ENCODE data around the gene STARD13. TPM values are rescaled to one million over a fixed set of nuclear protein-coding genes. Genes with fewer than 3 reads are reported as not detected.

The STARD13 gene
- total RNA-seq, 3 donors from 2014 or later = 34.5 to 92.4 (median 35.2) TPM

GRCh38 chr13:33284916-33285315 lies 639 bp downstream of the STARD13 start:
- H3K9me3 ChIP-seq = no peaks in the 10 kb centered on the region
- DNase-seq = no peak
- peaks cover 15% of the 10 kb centered on the region for H3K4me1 ChIP-seq (ENCODE audit: low read depth)
- peak; percentile 25 for ATAC-seq
- TF ChIP-seq, protein P1, sequence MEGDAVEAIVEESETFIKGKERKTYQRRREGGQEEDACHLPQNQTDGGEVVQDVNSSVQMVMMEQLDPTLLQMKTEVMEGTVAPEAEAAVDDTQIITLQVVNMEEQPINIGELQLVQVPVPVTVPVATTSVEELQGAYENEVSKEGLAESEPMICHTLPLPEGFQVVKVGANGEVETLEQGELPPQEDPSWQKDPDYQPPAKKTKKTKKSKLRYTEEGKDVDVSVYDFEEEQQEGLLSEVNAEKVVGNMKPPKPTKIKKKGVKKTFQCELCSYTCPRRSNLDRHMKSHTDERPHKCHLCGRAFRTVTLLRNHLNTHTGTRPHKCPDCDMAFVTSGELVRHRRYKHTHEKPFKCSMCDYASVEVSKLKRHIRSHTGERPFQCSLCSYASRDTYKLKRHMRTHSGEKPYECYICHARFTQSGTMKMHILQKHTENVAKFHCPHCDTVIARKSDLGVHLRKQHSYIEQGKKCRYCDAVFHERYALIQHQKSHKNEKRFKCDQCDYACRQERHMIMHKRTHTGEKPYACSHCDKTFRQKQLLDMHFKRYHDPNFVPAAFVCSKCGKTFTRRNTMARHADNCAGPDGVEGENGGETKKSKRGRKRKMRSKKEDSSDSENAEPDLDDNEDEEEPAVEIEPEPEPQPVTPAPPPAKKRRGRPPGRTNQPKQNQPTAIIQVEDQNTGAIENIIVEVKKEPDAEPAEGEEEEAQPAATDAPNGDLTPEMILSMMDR (IDR thresholded peaks at IDR 0.05) = no peak
- intact Hi-C loops (cut with DNase I, micrococcal nuclease) = no loop called here
- no peaks in the 10 kb centered on the region for H3K36me3 ChIP-seq (ENCODE audit: low read depth)
- H3K4me3 ChIP-seq = peak overlapping the region; percentile 25

- Histone ChIP-seq H3K4me3 (no peak overlapping the region), H3K9me3 (no peaks in the 10 kb centered on the region), H3K36me3 (ENCODE audit: low read depth) (no peaks in the 10 kb centered on the region), H3K4me1 (ENCODE audit: low read depth) (peaks cover 24% of the 10 kb centered on the region)
- intact Hi-C loops (cut with DNase I, micrococcal nuclease) = no loop called here
- no peak for DNase-seq
- no peak for ATAC-seq
- TF ChIP-seq, protein P1 (IDR thresholded peaks at IDR 0.05) = no peak
Measured at GRCh38 chr13:33284031-33284430, 1.5 kb downstream of the STARD13 start.

- intact Hi-C loops (cut with DNase I, micrococcal nuclease) = no loop called here
- no peak for ATAC-seq
Measured at GRCh38 chr13:33283195-33283911, 2.2 kb downstream of the STARD13 start.

GRCh38 chr13:33281951-33282595 lies 3.5 kb downstream of the STARD13 start:
- Histone ChIP-seq H3K9me3 (no peaks in the 10 kb centered on the region), H3K4me1 (ENCODE audit: low read depth) (peaks cover 28% of the 10 kb centered on the region), H3K36me3 (ENCODE audit: low read depth) (no peaks in the 10 kb centered on the region), H3K4me3 (no peak overlapping the region)
- TF ChIP-seq, protein P1 (IDR thresholded peaks at IDR 0.05) = no peak
- intact Hi-C loops (cut with DNase I, micrococcal nuclease) = no loop called here
- no peak for DNase-seq
- ATAC-seq = no peak

More at GRCh38 chr13:33283195-33283911, 2.2 kb downstream of the STARD13 start:
- Histone ChIP-seq H3K4me1 (ENCODE audit: low read depth) (peaks cover 28% of the 10 kb centered on the region), H3K9me3 (no peaks in the 10 kb centered on the region), H3K36me3 (ENCODE audit: low read depth) (no peaks in the 10 kb centered on the region), H3K4me3 (no peak overlapping the region)
- TF ChIP-seq, protein P1 (IDR thresholded peaks at IDR 0.05) = no peak
- no peak for DNase-seq

DNA sequence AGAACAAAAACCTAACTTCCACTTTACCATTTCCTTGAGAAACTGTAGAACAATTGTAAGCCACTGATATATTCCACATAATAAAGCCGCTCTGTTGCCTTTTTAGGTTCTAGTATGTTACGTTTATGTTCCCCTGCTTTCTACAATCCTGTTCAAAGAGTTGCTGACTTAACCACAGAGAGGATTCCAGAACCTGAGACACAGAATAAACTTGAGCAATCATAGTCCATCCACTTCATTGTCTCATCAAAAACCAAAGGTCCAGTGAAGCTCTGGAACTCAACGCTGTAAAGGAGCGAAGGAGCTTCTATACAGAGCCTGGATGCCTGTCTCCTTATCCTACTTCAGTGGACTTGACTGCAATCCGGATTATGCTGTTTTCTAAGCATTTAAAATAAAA lies 4.6 kb downstream of the STARD13 start:
- Histone ChIP-seq H3K36me3 (ENCODE audit: low read depth) (no peaks in the 10 kb centered on the region), H3K4me3 (no peak overlapping the region), H3K9me3 (no peaks in the 10 kb centered on the region), H3K4me1 (ENCODE audit: low read depth) (peaks cover 28% of the 10 kb centered on the region)
- TF ChIP-seq, protein P1 (IDR thresholded peaks at IDR 0.05) = no peak
- ATAC-seq (no peak), DNase-seq (no peak)
- intact Hi-C loops (cut with DNase I, micrococcal nuclease) = no loop called here
